Mesendoderm (in vitro differentiated cells): ENCODE data around the gene MECP2.

Experiments used
- DNase-seq: peaks from one replicate; pipeline ENCODE4 v3.0.0; 2013
- H2AK5ac ChIP-seq: 2 replicates; pipeline ENCODE4 v1.6.1; 2013; ENCODE audit warnings: low read length, inconsistent platforms
- H2BK120ac ChIP-seq: 2 replicates; pipeline ENCODE4 v1.6.1; 2013; ENCODE audit warnings: low read depth, mild to moderate bottlenecking, low read length, moderate library complexity, mixed read lengths
- H2BK15ac ChIP-seq: replicated peaks from 2 replicates; pipeline ENCODE4 v1.6.1; 2013; ENCODE audit warnings: low read depth, mild to moderate bottlenecking, moderate library complexity
- H2BK5ac ChIP-seq: 2 replicates; pipeline ENCODE4 v1.6.1; 2013; ENCODE audit warnings: low read length, inconsistent platforms
- H3K18ac ChIP-seq: 2 replicates; pipeline ENCODE4 v1.6.1; 2013; ENCODE audit warnings: mild to moderate bottlenecking, low read length, mixed read lengths
- H3K23ac ChIP-seq: one replicate; pipeline ENCODE4 v1.6.1; 2013; ENCODE audit warnings: low read length
- H3K27ac ChIP-seq: 2 replicates; pipeline ENCODE4 v1.5.1; 2013; ENCODE audit warnings: low read depth, mild to moderate bottlenecking, inconsistent platforms, low read length, moderate library complexity
- H3K27me3 ChIP-seq: 2 replicates; pipeline ENCODE4 v1.6.1; 2013; ENCODE audit warnings: low read length, control low read depth, mild to moderate bottlenecking, inconsistent platforms; ENCODE audit not compliant: insufficient read depth, poor library complexity
- H3K36me3 ChIP-seq: 2 replicates; pipeline ENCODE4 v1.6.1; 2013; ENCODE audit warnings: low read length, inconsistent platforms; ENCODE audit not compliant: control insufficient read depth, insufficient read depth
- H3K4ac ChIP-seq: one replicate; pipeline ENCODE4 v1.6.1; 2013; ENCODE audit warnings: low read depth, mild to moderate bottlenecking, low read length, moderate library complexity
- H3K4me1 ChIP-seq: 2 replicates; pipeline ENCODE4 v1.6.1; 2013; ENCODE audit warnings: low read depth, low read length, inconsistent platforms; ENCODE audit not compliant: control insufficient read depth
- H3K4me2 ChIP-seq: 2 replicates; pipeline ENCODE4 v1.6.1; 2013; ENCODE audit warnings: low read length
- H3K4me3 ChIP-seq: 2 replicates; pipeline ENCODE4 v1.5.1; 2013; ENCODE audit warnings: mild to moderate bottlenecking, low read length
- H3K56ac ChIP-seq: one replicate; pipeline ENCODE4 v1.6.1; 2013; ENCODE audit warnings: low read length
- H3K79me1 ChIP-seq: 2 replicates; pipeline ENCODE4 v1.6.1; 2013; ENCODE audit warnings: low read length, inconsistent platforms
- H3K79me2 ChIP-seq: 2 replicates; pipeline ENCODE4 v1.6.1; 2013; ENCODE audit warnings: mild to moderate bottlenecking, low read length; ENCODE audit not compliant: control insufficient read depth, insufficient read depth
- H3K9ac ChIP-seq: 2 replicates; pipeline ENCODE4 v1.6.1; 2013; ENCODE audit warnings: low read length, inconsistent platforms
- H4K5ac ChIP-seq: one replicate; pipeline ENCODE4 v1.6.1; 2013; ENCODE audit warnings: low read length
- H4K8ac ChIP-seq: one replicate; pipeline ENCODE4 v1.6.1; 2013; ENCODE audit warnings: low read depth, mild to moderate bottlenecking, control low read depth, low read length, moderate library complexity
- WGBS: extraction: QIAGEN DNeasy Blood & Tissue Kit; methylation state at CpG from one replicate; pipeline ENCODE4 v1.1.7; 2013; ENCODE audit warnings: low lambda C conversion rate, missing lambda C conversion rate; ENCODE audit not compliant: insufficient coverage; ENCODE audit errors: extremely low coverage; 5-methylcytosine and 5-hydroxymethylcytosine counted together

Gene MECP2

GRCh38 chrX:154058214-154058997 lies 39.1 kb downstream of the MECP2 start:
- WGBS = no CpG with 5 or more reads among the region's 11 CpGs
- no peak overlapping the region for H2AK5ac ChIP-seq
- H3K56ac ChIP-seq = no peak overlapping the region
- no peaks in the 10 kb centered on the region for H3K36me3 ChIP-seq
- H2BK5ac ChIP-seq = no peak overlapping the region
- peaks cover 4% of the 10 kb centered on the region for H3K79me1 ChIP-seq
- no peak overlapping the region for H3K9ac ChIP-seq
- no peak overlapping the region for H4K5ac ChIP-seq
- H3K27me3 ChIP-seq = no peaks in the 10 kb centered on the region
- no peak for DNase-seq
- no peak overlapping the region for H2BK15ac ChIP-seq
- no peak overlapping the region for H2BK120ac ChIP-seq
- no peak overlapping the region for H3K4ac ChIP-seq
- H3K79me2 ChIP-seq = peaks cover 8% of the 10 kb centered on the region
- no peak overlapping the region for H3K27ac ChIP-seq
- H3K4me2 ChIP-seq = no peak overlapping the region
- no peak overlapping the region for H4K8ac ChIP-seq
- no peak overlapping the region for H3K4me3 ChIP-seq
- no peak overlapping the region for H3K23ac ChIP-seq
- H3K18ac ChIP-seq = no peak overlapping the region
- H3K4me1 ChIP-seq = no peaks in the 10 kb centered on the region

GRCh38 chrX:154057791-154058190 lies 39.7 kb downstream of the MECP2 start:
- Histone ChIP-seq H3K27ac (no peak overlapping the region), H3K36me3 (no peaks in the 10 kb centered on the region), H3K4me3 (no peak overlapping the region), H2BK15ac (no peak overlapping the region), H3K4me1 (no peaks in the 10 kb centered on the region), H3K23ac (no peak overlapping the region), H4K5ac (no peak overlapping the region), H3K27me3 (no peaks in the 10 kb centered on the region), H2AK5ac (no peak overlapping the region), H2BK5ac (no peak overlapping the region), H2BK120ac (no peak overlapping the region), H3K4ac (no peak overlapping the region), H3K79me1 (peaks cover 4% of the 10 kb centered on the region), H3K18ac (no peak overlapping the region), H3K56ac (no peak overlapping the region), H4K8ac (no peak overlapping the region), H3K79me2 (peaks cover 5% of the 10 kb centered on the region), H3K4me2 (no peak overlapping the region), H3K9ac (no peak overlapping the region)
- WGBS = no CpG with 5 or more reads among the region's 1 CpG
- DNase-seq = no peak

GRCh38 chrX:154056770-154057241 lies 40.7 kb downstream of the MECP2 start:
- no peak overlapping the region for H2AK5ac ChIP-seq
- no peak for DNase-seq
- H3K79me2 ChIP-seq = peaks cover 3% of the 10 kb centered on the region
- H3K4me3 ChIP-seq = no peak overlapping the region
- no peak overlapping the region for H3K23ac ChIP-seq
- no peaks in the 10 kb centered on the region for H3K27me3 ChIP-seq
- H3K79me1 ChIP-seq = peaks cover 4% of the 10 kb centered on the region
- no peak overlapping the region for H3K9ac ChIP-seq
- H4K5ac ChIP-seq = no peak overlapping the region
- no peak overlapping the region for H2BK15ac ChIP-seq
- H4K8ac ChIP-seq = no peak overlapping the region
- H2BK120ac ChIP-seq = no peak overlapping the region
- no peak overlapping the region for H3K56ac ChIP-seq
- no CpG with 5 or more reads among the region's 8 CpGs for whole genome bisulfite sequencing
- H3K4me2 ChIP-seq = no peak overlapping the region
- no peak overlapping the region for H3K4ac ChIP-seq
- no peak overlapping the region for H3K18ac ChIP-seq
- H3K4me1 ChIP-seq = no peaks in the 10 kb centered on the region
- no peak overlapping the region for H2BK5ac ChIP-seq
- H3K27ac ChIP-seq = no peak overlapping the region
- no peaks in the 10 kb centered on the region for H3K36me3 ChIP-seq

GRCh38 chrX:154051201-154051810 lies 46.2 kb downstream of the MECP2 start:
- no peak overlapping the region for H3K4me2 ChIP-seq
- no CpG with 5 or more reads among the region's 8 CpGs for WGBS
- H3K4me3 ChIP-seq = no peak overlapping the region
- H2BK120ac ChIP-seq = no peak overlapping the region
- H3K79me2 ChIP-seq = no peaks in the 10 kb centered on the region
- no peaks in the 10 kb centered on the region for H3K36me3 ChIP-seq
- no peak overlapping the region for H3K4ac ChIP-seq
- no peak overlapping the region for H4K5ac ChIP-seq
- H3K56ac ChIP-seq = no peak overlapping the region
- no peak overlapping the region for H3K23ac ChIP-seq
- H3K18ac ChIP-seq = no peak overlapping the region
- H2AK5ac ChIP-seq = no peak overlapping the region
- no peaks in the 10 kb centered on the region for H3K4me1 ChIP-seq
- H2BK15ac ChIP-seq = no peak overlapping the region
- peak; percentile 67 for DNase-seq
- no peaks in the 10 kb centered on the region for H3K27me3 ChIP-seq
- H4K8ac ChIP-seq = no peak overlapping the region
- H3K79me1 ChIP-seq = peaks cover 4% of the 10 kb centered on the region
- no peak overlapping the region for H3K27ac ChIP-seq
- H2BK5ac ChIP-seq = no peak overlapping the region
- no peak overlapping the region for H3K9ac ChIP-seq

- Histone ChIP-seq H3K36me3 (no peaks in the 10 kb centered on the region), H3K56ac (no peak overlapping the region), H3K27ac (no peak overlapping the region), H4K5ac (no peak overlapping the region), H3K4me3 (no peak overlapping the region), H3K18ac (no peak overlapping the region), H3K23ac (no peak overlapping the region), H3K79me2 (no peaks in the 10 kb centered on the region), H3K79me1 (peaks cover 4% of the 10 kb centered on the region), H2BK5ac (no peak overlapping the region), H3K4me1 (no peaks in the 10 kb centered on the region), H3K9ac (no peak overlapping the region), H4K8ac (no peak overlapping the region), H2BK120ac (no peak overlapping the region), H3K4ac (no peak overlapping the region), H3K4me2 (no peak overlapping the region), H2BK15ac (no peak overlapping the region), H3K27me3 (no peaks in the 10 kb centered on the region), H2AK5ac (no peak overlapping the region)
- no CpG with 5 or more reads among the region's 7 CpGs for WGBS
- DNase-seq = no peak
These were observed 47.4 kb downstream of the MECP2 start for GRCh38 chrX:154050113-154050495.
